WERI-Rb-1 (cell line): ENCODE measurements around the gene BCL2.

ENCODE experiments used
- DNase-seq: peaks from one replicate; pipeline ENCODE4 v3.0.0-alpha.2; 2020
- H3K27ac ChIP-seq: fragments of 250-450 bp; sonication (Bioruptor Pico); 2 replicates; pipeline ENCODE4 v1.5.1; 2020; ENCODE audit warnings: mild to moderate bottlenecking, moderate library complexity
- H3K27me3 ChIP-seq: fragments of 250-450 bp; sonication (Bioruptor Pico); 2 replicates; pipeline ENCODE4 v1.5.1; 2021; ENCODE audit warnings: mild to moderate bottlenecking, low read depth, moderate library complexity; ENCODE audit not compliant: insufficient read depth, severe bottlenecking
- H3K36me3 ChIP-seq: fragments of 250-450 bp; sonication (Bioruptor Pico); 2 replicates; pipeline ENCODE4 v1.5.1; 2020; ENCODE audit warnings: mild to moderate bottlenecking, moderate library complexity
- H3K4me3 ChIP-seq: 2 replicates; pipeline ENCODE4 v1.5.1; 2011; ENCODE audit warnings: low read depth, mild to moderate bottlenecking, control low read depth, low read length
- H3K9me3 ChIP-seq: fragments of 250-450 bp; sonication (Bioruptor Pico); 2 replicates; pipeline ENCODE4 v1.5.1; 2021; ENCODE audit warnings: mild to moderate bottlenecking, moderate library complexity; ENCODE audit not compliant: severe bottlenecking
- CTCF ChIP-seq: IDR thresholded peaks from 2 replicates; pipeline ENCODE4 v1.5.1; 2011; ENCODE audit warnings: low read depth, mild to moderate bottlenecking, control low read depth, inconsistent platforms, low read length

Gene BCL2

GRCh38 chr18:63157293-63158011 lies 162.1 kb downstream of the BCL2 start:
- no peaks in the 10 kb centered on the region for H3K9me3 ChIP-seq
- no peak overlapping the region for H3K4me3 ChIP-seq
- no peak for TF ChIP-seq CTCF
- no peak for DNase-seq
- no peaks in the 10 kb centered on the region for H3K36me3 ChIP-seq
- H3K27ac ChIP-seq, result no peak overlapping the region
- H3K27me3 ChIP-seq, result no peaks in the 10 kb centered on the region

- Histone ChIP-seq H3K36me3 (no peaks in the 10 kb centered on the region), H3K4me3 (no peak overlapping the region), H3K27me3 (no peaks in the 10 kb centered on the region), H3K9me3 (no peaks in the 10 kb centered on the region), H3K27ac (no peak overlapping the region)
- DNase-seq, result no peak
- no peak for TF ChIP-seq CTCF
Observed at GRCh38 chr18:63155910-63156773, 163.4 kb downstream of the BCL2 start.

GRCh38 chr18:63155169-63155852 lies 164.3 kb downstream of the BCL2 start:
- DNase-seq, result peak; percentile 87
- peak; percentile 96 for TF ChIP-seq CTCF
- no peaks in the 10 kb centered on the region for H3K27me3 ChIP-seq
- H3K27ac ChIP-seq, result no peak overlapping the region
- H3K4me3 ChIP-seq, result no peak overlapping the region
- no peaks in the 10 kb centered on the region for H3K36me3 ChIP-seq
- H3K9me3 ChIP-seq, result no peaks in the 10 kb centered on the region

- Histone ChIP-seq H3K27ac (no peak overlapping the region), H3K4me3 (no peak overlapping the region), H3K9me3 (no peaks in the 10 kb centered on the region), H3K27me3 (no peaks in the 10 kb centered on the region), H3K36me3 (no peaks in the 10 kb centered on the region)
- DNase-seq, result no peak
- TF ChIP-seq CTCF, result no peak
Observed at GRCh38 chr18:63154350-63155152, 165.0 kb downstream of the BCL2 start.

- H3K4me3 ChIP-seq, result no peak overlapping the region
- no peaks in the 10 kb centered on the region for H3K27me3 ChIP-seq
- H3K9me3 ChIP-seq, result no peaks in the 10 kb centered on the region
- no peak for DNase-seq
- H3K27ac ChIP-seq, result no peak overlapping the region
- H3K36me3 ChIP-seq, result no peaks in the 10 kb centered on the region
- TF ChIP-seq CTCF, result no peak
Observed at GRCh38 chr18:63152791-63153190, 166.8 kb downstream of the BCL2 start.
